CD14-positive monocyte (primary cell): ENCODE results near the gene CMTM1. TPM values are rescaled to one million over a fixed set of nuclear protein-coding genes. Genes with fewer than 3 reads are reported as not detected.
A peak's percentile ranks its signal among the peaks of the same experiment; 100 is the strongest.

Experiments
- DNase-seq, 3 donors: peaks; one replicate each; pipeline ENCODE4 v3.0.0-alpha.2; 2011 to 2022
- H2AFZ ChIP-seq: 2 replicates; pipeline ENCODE4 v1.6.0; 2012; ENCODE audit warnings: mild to moderate bottlenecking, low read depth, low read length, inconsistent platforms; ENCODE audit not compliant: insufficient read depth, poor library complexity, severe bottlenecking
- H3K27ac ChIP-seq, 2 donors: 1 replicate in 1 of 2; 2 replicates in 1 of 2; pipeline ENCODE4 v1.5.1; 2012 to 2013; ENCODE audit warnings: low read length in 2 of 2, control low read depth in 1 of 2, inconsistent platforms in 1 of 2, low read depth in 1 of 2, mild to moderate bottlenecking in 1 of 2
- H3K27me3 ChIP-seq, 2 donors: one replicate each; pipeline versions ENCODE4 v1.6.0 to v1.6.1; 2011 to 2013; ENCODE audit warnings: low read length in 2 of 2; ENCODE audit not compliant: control insufficient read depth in 2 of 2, insufficient read depth in 2 of 2
- H3K36me3 ChIP-seq, 2 donors: replicated peaks in 1 of 2; 1 replicate in 1 of 2; 2 replicates in 1 of 2; pipeline versions ENCODE4 v1.5.1 to v1.6.1; 2012 to 2013; ENCODE audit warnings: low read length in 2 of 2, control low read depth in 1 of 2, inconsistent platforms in 1 of 2, mild to moderate bottlenecking in 1 of 2; ENCODE audit not compliant: insufficient read depth in 2 of 2, control insufficient read depth in 1 of 2
- H3K4me1 ChIP-seq, 2 donors: 1 replicate in 1 of 2; 2 replicates in 1 of 2; pipeline versions ENCODE4 v1.5.1 to v1.6.1; 2012 to 2013; ENCODE audit warnings: low read length in 2 of 2, control low read depth in 1 of 2, inconsistent platforms in 1 of 2, mild to moderate bottlenecking in 1 of 2, moderate library complexity in 1 of 2; ENCODE audit not compliant: insufficient read depth in 2 of 2, control insufficient read depth in 1 of 2
- H3K4me2 ChIP-seq: replicated peaks from 2 replicates; pipeline ENCODE3; 2012; ENCODE audit warnings: low read length, moderate library complexity, mild to moderate bottlenecking; ENCODE audit not compliant: poor library complexity, severe bottlenecking; ENCODE audit errors: extremely low read depth
- H3K4me3 ChIP-seq, 3 experiments: fragments of 200-600 bp in 1 of 3; sonication (generic) in 1 of 3; replicated peaks in 1 of 3; 1 replicate in 2 of 3; 2 replicates in 1 of 3; pipeline ENCODE4 v1.5.1; 2011 to 2013; ENCODE audit warnings: low read length in 3 of 3, mild to moderate bottlenecking in 3 of 3, control low read depth in 2 of 3, low read depth in 2 of 3, inconsistent platforms in 1 of 3, moderate library complexity in 1 of 3
- H3K79me2 ChIP-seq: 2 replicates; pipeline ENCODE4 v1.6.0; 2012; ENCODE audit warnings: mild to moderate bottlenecking, control low read depth, inconsistent platforms, low read length, moderate library complexity; ENCODE audit not compliant: insufficient read depth
- H3K9ac ChIP-seq: 2 replicates; pipeline ENCODE4 v1.6.0; 2017; ENCODE audit warnings: low read length, mild to moderate bottlenecking; ENCODE audit not compliant: insufficient read depth, poor library complexity, severe bottlenecking
- H3K9me3 ChIP-seq, 2 donors: replicated peaks in 1 of 2; 1 replicate in 1 of 2; 2 replicates in 1 of 2; pipeline versions ENCODE4 v1.5.1 to v1.6.1; 2012 to 2013; ENCODE audit warnings: low read length in 2 of 2, control low read depth in 1 of 2; ENCODE audit not compliant: control insufficient read depth in 1 of 2, insufficient read depth in 1 of 2
- H4K20me1 ChIP-seq: 2 replicates; pipeline ENCODE4 v1.6.0; 2012; ENCODE audit warnings: mild to moderate bottlenecking, low read length, control low read depth, moderate library complexity; ENCODE audit not compliant: insufficient read depth
- H3K27ac Mint-ChIP-seq, 7 donors: one replicate each; pipeline ENCODE4 v1.8.0; 2020; ENCODE audit warnings: mild to moderate bottlenecking in 7 of 7, mixed read lengths in 7 of 7, moderate library complexity in 6 of 7, inconsistent platforms in 2 of 7
- H3K27me3 Mint-ChIP-seq, 3 donors: one replicate each; pipeline ENCODE4 v1.8.0; 2021 to 2022; ENCODE audit warnings: low read depth in 3 of 3, mild to moderate bottlenecking in 3 of 3, mixed read lengths in 3 of 3, moderate library complexity in 3 of 3, inconsistent platforms in 1 of 3
- H3K36me3 Mint-ChIP-seq, 2 donors: one replicate each; pipeline ENCODE4 v1.8.0; 2020; ENCODE audit warnings: mixed read lengths in 2 of 2, inconsistent platforms in 1 of 2, mild to moderate bottlenecking in 1 of 2
- H3K4me1 Mint-ChIP-seq: one replicate; pipeline ENCODE4 v1.8.0; 2020; ENCODE audit warnings: mild to moderate bottlenecking, mixed read lengths
- H3K4me3 Mint-ChIP-seq, 2 donors: one replicate each; pipeline ENCODE4 v1.8.0; 2020; ENCODE audit warnings: mild to moderate bottlenecking in 2 of 2, mixed read lengths in 2 of 2, moderate library complexity in 1 of 2
- H3K9me3 Mint-ChIP-seq, 7 donors: one replicate each; pipeline ENCODE4 v1.8.0; 2020 to 2022; ENCODE audit warnings: mixed read lengths in 7 of 7, mild to moderate bottlenecking in 6 of 7, moderate library complexity in 6 of 7, inconsistent platforms in 2 of 7
- WGBS: methylation state at CpG from one replicate; pipeline ENCODE4 v1.1.5; 2013; ENCODE audit warnings: missing lambda C conversion rate; ENCODE audit not compliant: insufficient coverage; 5-methylcytosine and 5-hydroxymethylcytosine counted together
- intact Hi-C, 2 donors: fragments of 100-400 bp; cut with micrococcal nuclease; formaldehyde crosslinking; loops; one replicate each; pipeline versions ENCODE4 v1.15.0 to v1.15.1; 2023
- polyA plus RNA-seq, 3 donors: library from polyadenylated mRNA; depleted of rRNA in 1 of 3; unstranded in 2 of 3; stranded (reverse) in 1 of 3; fragments of 300-500 nt in 2 of 3; fragments of >200 nt in 1 of 3; fragmentation: Illumina TruSeq in 2 of 3; gene quantifications; 1 replicate in 2 of 3; 2 replicates in 1 of 3; pipeline ENCODE4 v1.2.3, GENCODE V29; 2012 to 2021
- TF ChIP-seq, protein P1 (sequence below): fragments of 200-600 bp; IDR thresholded peaks from one replicate; pipeline ENCODE4 v1.8.0; 2022; ENCODE audit warnings: antibody characterized with exemption, mild to moderate bottlenecking

The CMTM1 gene
- polyA plus RNA-seq, 3 donors: 1.6 to 3.3 (median 2.5) TPM

- H3K4me3 ChIP-seq: peak overlapping the region in 1 of 3 experiments; percentile 54
- peaks cover 38 to 62% of the 10 kb centered on the region in 2 donors for H3K36me3 Mint-ChIP-seq
- H3K9me3 ChIP-seq: no peaks in the 10 kb centered on the region
- peaks cover 100% of the 10 kb centered on the region in 2 donors for H3K4me1 ChIP-seq
- H3K9ac ChIP-seq: peak overlapping the region; percentile 73
- no peaks in the 10 kb centered on the region for H4K20me1 ChIP-seq
- no peaks in the 10 kb centered on the region for H3K36me3 ChIP-seq
- H3K4me3 Mint-ChIP-seq: peak overlapping the region; percentile 9 to 21
- H3K4me2 ChIP-seq: peak overlapping the region; percentile 58
- H3K9me3 Mint-ChIP-seq: no peaks in the 10 kb centered on the region
- TF ChIP-seq, protein P1, sequence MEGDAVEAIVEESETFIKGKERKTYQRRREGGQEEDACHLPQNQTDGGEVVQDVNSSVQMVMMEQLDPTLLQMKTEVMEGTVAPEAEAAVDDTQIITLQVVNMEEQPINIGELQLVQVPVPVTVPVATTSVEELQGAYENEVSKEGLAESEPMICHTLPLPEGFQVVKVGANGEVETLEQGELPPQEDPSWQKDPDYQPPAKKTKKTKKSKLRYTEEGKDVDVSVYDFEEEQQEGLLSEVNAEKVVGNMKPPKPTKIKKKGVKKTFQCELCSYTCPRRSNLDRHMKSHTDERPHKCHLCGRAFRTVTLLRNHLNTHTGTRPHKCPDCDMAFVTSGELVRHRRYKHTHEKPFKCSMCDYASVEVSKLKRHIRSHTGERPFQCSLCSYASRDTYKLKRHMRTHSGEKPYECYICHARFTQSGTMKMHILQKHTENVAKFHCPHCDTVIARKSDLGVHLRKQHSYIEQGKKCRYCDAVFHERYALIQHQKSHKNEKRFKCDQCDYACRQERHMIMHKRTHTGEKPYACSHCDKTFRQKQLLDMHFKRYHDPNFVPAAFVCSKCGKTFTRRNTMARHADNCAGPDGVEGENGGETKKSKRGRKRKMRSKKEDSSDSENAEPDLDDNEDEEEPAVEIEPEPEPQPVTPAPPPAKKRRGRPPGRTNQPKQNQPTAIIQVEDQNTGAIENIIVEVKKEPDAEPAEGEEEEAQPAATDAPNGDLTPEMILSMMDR: no peak
- peak; percentile 84 to 96 (median 95) for DNase-seq
- no peak overlapping the region for H2AFZ ChIP-seq
- peaks cover 0 to 2% (median 2%) of the 10 kb centered on the region in 3 donors for H3K27me3 Mint-ChIP-seq
- peak overlapping the region; percentile 99 for H3K27ac ChIP-seq
- H3K4me1 Mint-ChIP-seq: peaks cover 100% of the 10 kb centered on the region
- no peaks in the 10 kb centered on the region for H3K27me3 ChIP-seq
- H3K79me2 ChIP-seq: peaks cover 28% of the 10 kb centered on the region
- H3K27ac Mint-ChIP-seq: peak overlapping the region; percentile 99 to 100 (median 100)
- 17% methylated on average over 14 of the region's 17 CpGs for WGBS
- intact Hi-C loops: loop anchor here in 1 of 2 donors (10.0 kb wide), 1 partner anchor 1563 kb away; the partner anchor contains the start of gene NFATC3
Measured at GRCh38 chr16:66521951-66522771, 44.1 kb upstream of the CMTM1 start.

DNA sequence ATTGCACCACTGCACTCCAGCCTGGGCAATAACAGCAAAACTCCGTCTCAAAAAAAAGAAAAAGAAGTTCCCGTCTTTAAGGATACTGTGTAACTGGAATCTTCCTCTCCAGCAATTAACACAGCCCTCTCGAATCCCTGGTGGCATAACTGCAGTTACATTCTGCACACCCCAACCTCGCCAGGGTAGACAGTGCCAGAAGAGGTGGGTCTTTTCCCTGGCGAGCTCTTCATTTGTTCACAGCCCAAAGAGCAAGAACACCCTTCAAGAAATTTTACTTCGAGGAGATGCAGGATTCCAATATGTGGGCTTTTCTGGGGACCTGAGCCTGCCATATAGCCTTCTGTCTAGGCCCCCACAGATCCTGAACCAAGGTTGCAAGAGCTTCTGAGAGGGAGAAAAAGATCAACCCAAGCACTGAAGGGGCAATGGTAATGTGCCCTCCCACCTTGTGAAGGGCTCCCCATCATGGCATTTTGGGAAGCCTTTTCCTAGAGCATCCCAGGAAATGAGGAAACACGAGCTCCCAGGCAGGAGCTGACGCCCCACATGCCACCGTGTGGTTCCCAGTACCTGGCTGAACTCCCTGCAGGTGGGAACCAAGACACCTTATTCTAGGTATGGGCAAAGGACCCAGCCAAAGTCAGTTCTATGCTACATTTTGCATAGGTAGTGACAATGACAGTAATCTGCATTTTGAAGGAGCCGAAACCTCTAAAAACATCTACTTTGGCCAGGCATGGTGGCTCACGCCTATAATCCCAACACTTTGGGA lies 43.2 kb upstream of the CMTM1 start:
- Histone ChIP-seq H3K79me2 (peaks cover 19% of the 10 kb centered on the region), H3K9me3 (no peaks in the 10 kb centered on the region), H3K4me1 (peaks cover 95 to 100% of the 10 kb centered on the region in 2 donors), H2AFZ (no peak overlapping the region), H3K27me3 (no peaks in the 10 kb centered on the region), H3K27ac (peak overlapping the region; percentile 99), H3K36me3 (peaks cover 4 to 6% of the 10 kb centered on the region in 2 donors), H3K4me3 (no peak overlapping the region), H3K4me2 (no peak overlapping the region), H3K9ac (no peak overlapping the region), H4K20me1 (no peaks in the 10 kb centered on the region)
- Mint-ChIP-seq H3K27ac (peak overlapping the region; percentile 99 to 100 (median 100)), H3K4me1 (peaks cover 98% of the 10 kb centered on the region), H3K36me3 (peaks cover 40 to 63% of the 10 kb centered on the region in 2 donors), H3K27me3 (peaks cover 0 to 2% (median 2%) of the 10 kb centered on the region in 3 donors), H3K4me3 (no peak overlapping the region), H3K9me3 (no peaks in the 10 kb centered on the region)
- DNase-seq: peak in 1 of 3 donors; percentile 9
- WGBS: 5% methylated on average over 4 of the region's 11 CpGs
- intact Hi-C loops: loop anchor here in 1 of 2 donors (10.0 kb wide), 1 partner anchor 1562 kb away; the partner anchor contains the start of gene NFATC3
- TF ChIP-seq, protein P1: no peak
